Stimulated activated CD8-positive, alpha-beta memory T cell treated with anti-CD3 and anti-CD28 coated beads, Interleukin-7, amount 100 ng/mL, for 1 hour (primary cell): ENCODE measurements around the gene BLTP1.
"Not testable (repeated sequence)": the region's sequence is repeated elsewhere in the genome, so short reads cannot be mapped to it uniquely, and the experiment has no call there.

Experiments used
- DNase-seq, 2 donors: peaks; one replicate each; pipeline ENCODE4 v3.0.0-alpha.2; 2020; ENCODE audit warnings: low read depth in 2 of 2

Gene BLTP1, protein sequence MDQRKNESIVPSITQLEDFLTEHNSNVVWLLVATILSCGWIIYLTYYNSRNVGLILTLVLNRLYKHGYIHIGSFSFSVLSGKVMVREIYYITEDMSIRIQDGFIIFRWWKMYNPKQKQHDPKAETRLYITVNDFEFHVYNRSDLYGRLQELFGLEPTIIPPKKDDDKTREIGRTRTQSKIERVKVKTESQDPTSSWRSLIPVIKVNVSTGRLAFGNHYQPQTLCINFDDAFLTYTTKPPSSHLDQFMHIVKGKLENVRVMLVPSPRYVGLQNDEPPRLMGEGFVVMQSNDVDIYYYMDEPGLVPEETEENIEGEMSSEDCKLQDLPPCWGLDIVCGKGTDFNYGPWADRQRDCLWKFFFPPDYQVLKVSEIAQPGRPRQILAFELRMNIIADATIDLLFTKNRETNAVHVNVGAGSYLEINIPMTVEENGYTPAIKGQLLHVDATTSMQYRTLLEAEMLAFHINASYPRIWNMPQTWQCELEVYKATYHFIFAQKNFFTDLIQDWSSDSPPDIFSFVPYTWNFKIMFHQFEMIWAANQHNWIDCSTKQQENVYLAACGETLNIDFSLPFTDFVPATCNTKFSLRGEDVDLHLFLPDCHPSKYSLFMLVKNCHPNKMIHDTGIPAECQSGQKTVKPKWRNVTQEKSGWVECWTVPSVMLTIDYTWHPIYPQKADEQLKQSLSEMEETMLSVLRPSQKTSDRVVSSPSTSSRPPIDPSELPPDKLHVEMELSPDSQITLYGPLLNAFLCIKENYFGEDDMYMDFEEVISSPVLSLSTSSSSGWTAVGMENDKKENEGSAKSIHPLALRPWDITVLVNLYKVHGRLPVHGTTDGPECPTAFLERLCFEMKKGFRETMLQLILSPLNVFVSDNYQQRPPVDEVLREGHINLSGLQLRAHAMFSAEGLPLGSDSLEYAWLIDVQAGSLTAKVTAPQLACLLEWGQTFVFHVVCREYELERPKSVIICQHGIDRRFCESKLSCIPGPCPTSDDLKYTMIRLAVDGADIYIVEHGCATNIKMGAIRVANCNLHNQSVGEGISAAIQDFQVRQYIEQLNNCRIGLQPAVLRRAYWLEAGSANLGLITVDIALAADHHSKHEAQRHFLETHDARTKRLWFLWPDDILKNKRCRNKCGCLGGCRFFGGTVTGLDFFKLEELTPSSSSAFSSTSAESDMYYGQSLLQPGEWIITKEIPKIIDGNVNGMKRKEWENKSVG (N-terminal part only)

DNA sequence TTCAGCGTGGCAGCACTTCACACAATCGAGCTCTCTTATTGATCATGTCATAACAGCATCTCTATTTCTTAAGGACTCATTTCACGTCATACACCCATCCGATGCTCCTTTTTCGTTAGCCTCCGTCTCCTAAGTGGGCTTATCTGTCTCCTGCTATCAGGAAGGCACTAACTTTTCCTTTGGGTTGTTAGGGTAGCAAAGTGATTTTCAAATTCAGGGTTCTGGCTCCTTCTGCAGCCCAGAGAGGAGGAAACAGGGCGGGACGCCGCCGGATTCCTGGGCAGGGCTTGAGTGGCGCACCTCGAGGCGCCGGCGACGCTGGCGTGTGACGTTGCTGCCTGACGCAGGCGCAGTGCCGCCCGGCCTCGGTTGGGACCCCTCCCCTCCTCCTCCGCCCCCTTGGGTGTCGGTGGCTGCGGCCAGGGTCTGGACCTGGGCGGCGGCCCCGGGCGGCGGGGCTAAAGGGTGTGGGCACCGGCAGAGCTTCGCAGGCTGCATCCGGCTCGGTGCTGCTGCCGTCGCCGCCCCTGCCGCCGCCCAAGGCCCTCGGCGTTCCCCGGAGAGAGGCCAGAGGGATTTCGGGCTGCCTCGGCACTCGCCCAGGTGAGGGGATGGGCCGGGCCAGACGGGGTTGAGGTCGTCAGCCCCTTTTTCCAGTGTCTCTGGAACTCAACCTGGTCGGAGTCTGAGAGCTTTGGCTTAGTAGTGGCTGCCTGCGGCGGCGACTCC, at the start of gene BLTP1:
Gene BLTP1, plus strand, starts transcription at position 350 of the 729 bp plus-strand sequence. CDS start 18,317 bp downstream, outside the sequence.
- peak; percentile 72 to 80 for DNase-seq

GRCh38 chr4:122104184-122104583, 47.9 kb upstream of the BLTP1 start:
- no peak for DNase-seq

DNA sequence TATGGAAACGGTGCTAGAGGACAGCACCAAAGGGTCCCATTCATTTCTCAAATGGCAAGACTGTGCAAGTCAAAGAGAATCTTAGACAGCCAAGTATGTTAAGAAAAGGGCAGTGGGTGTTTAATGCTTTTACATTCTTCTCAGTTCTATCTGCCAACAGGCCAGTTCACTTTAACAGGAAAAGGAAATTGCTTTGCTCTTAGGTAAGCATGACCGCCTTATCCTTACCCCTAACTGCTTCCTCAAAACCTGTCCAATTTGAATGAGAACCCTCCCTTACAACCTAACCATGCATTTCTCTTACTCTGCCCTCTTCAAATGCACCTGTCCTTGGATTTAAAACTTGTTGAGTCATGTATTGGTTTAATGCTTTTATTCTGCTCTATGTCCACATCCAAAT, 44.5 kb upstream of the BLTP1 start:
- DNase-seq: no peak

DNA sequence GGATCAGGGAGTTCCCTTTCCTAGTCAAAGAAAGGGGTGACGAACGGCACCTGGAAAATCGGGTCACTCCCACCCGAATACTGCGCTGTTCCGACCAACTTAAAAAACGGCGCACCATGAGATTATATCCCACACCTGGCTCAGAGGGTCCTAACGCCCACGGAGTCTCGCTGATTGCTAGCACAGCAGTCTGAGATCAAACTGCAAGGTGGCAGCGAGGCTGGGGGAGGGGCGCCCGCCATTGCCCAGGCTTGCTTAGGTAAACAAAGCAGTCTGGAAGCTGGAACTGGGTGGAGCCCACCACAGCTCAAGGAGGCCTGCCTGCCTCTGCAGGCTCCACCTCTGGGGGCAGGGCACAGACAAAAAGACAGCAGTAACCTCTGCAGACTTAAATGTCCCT, 41.8 kb upstream of the BLTP1 start:
- not testable (repeated sequence) for DNase-seq

DNA sequence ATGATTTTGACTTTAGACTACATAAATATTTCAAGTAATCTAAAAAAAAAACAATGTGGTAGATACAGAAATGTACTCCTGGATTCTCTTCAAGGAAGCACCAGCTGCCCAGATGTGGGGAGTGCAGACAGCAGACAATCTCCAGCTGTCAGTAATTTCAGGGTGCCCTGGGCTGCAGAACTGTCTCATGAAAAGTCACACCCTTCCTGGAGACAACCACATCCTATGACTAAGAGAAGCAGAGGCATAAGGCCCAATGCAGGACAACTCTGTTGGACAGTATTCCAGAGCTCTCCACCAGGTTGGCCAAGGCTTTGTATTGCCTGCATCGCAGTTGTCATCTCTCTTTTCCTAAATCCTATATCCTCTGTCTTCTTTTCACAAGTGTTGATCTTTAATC, 34.4 kb upstream of the BLTP1 start:
- DNase-seq: no peak

GRCh38 chr4:122118243-122118642, 33.9 kb upstream of the BLTP1 start:
- DNase-seq: no peak

DNA sequence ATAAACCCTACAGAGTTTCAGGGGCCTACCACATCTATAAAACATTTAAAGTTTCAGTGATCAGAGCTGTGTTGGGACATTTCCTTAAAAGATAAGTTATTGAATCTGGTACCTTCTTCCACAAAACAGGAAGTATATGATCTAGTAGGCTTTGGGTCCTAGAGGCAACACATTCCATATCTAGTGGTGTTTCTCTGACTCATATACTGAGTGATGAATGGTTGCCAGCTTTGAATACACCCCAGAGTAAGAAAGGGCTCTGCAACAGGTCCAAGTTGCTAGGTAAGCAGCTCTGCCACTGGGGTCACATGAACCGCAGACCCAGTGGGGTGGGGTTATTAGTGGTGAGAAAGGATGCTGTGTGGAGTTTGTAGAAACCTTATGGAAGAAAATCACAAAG, 32.4 kb upstream of the BLTP1 start:
- no peak for DNase-seq

- no peak for DNase-seq
Measured at GRCh38 chr4:122121593-122121992, 30.5 kb upstream of the BLTP1 start.

- no peak for DNase-seq
Measured at GRCh38 chr4:122122083-122122482, 30.0 kb upstream of the BLTP1 start.

GRCh38 chr4:122129061-122129460, 23.1 kb upstream of the BLTP1 start:
- DNase-seq: no peak

- no peak for DNase-seq
Measured at GRCh38 chr4:122131562-122132157, 20.5 kb upstream of the BLTP1 start.

DNA sequence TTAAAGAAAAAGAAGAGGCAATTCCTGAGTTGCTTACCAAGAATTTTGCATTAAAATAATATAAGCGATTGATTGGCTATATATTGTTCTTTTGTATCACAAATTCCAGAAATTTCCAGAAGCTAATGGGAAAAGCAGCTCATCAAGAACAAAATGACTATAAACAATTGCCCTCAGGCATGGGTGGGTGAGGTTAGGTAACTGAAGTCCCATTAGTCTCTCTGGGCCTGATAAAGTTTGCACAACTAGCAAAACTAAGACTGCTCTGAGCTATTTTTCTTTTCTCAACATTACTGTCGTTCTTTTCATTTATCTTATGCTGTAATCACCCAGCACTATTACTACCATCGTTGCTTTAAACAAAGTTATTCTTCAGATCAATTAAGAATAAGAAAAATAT, 19.2 kb upstream of the BLTP1 start:
- no peak for DNase-seq

- DNase-seq: no peak
Measured at GRCh38 chr4:122139139-122139538, 13.0 kb upstream of the BLTP1 start.

DNA sequence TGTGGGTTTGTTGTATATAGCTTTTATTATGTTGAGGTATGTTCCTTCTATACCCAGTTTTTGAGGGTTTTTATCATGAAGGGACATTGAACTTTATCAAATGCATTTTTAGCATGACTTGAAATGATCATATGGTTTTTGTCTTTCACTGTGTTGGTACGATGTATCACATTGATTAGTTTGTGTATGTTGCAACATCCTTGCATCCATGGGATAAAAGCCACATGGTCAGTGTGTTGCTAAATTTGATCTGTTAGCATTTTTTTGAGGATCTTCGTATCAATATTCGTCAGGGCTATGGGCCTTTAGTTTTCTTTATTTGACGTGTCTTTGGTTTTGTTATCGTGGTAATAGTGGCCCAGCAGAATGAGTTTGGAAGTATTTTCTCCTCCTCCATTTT, 11.3 kb upstream of the BLTP1 start:
- no peak for DNase-seq

DNA sequence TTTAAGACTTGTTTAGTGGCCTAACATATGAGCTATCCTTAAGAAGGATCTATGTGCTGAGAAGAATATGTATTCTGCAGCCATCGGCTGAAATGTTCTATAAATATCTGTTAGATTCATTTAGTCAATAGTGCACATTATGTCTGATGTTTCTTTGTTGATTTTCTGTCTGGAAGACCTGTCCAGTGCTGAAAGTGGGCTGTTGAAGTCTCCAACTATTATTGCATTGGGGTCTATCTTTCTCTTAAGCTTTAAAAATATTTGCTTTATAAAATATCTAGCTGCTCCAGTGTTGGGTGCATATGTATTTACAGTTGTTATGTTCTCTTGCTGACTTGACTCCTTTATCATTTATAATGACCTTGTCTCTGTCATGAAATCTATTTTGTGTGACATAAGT, 9.4 kb upstream of the BLTP1 start:
- DNase-seq: no peak

DNA sequence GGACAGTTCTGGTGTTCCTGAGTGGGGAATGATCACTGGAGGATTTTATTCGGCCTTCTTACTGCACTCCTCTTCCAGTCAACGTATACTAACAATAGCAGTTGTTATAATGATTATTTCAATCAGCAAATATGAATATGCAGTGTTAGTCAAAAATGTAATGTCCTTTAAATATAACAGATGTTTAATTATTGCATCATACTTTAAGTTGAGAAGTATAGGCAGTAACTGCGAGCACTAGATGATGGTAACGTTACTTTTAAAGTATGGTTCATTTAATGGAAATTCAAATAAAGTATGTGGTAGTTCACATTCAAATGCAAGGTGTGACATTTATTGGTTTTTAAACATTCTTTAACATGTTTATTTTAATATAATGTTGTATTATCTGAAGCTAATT, 5.5 kb upstream of the BLTP1 start:
- DNase-seq: no peak

DNA sequence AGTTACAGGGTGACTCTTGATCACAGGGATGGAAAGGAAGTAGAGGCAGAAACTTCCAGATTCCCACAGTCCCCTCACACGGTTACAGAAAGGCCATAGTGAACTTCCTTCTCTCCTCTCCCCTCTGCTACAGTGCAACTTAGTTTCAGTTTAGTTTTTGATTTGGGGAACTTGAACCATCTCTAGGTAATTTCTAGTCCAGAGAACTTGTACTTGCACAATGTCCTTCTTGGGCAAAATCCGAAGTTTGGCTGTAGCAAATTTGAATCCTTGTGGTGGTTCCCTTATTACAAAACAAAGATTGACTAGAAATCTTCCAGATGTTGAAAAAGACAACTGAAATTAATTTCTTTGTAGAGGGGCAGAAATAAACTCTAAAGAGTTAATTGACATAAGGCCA, 1.2 kb upstream of the BLTP1 start:
- DNase-seq: no peak

DNA sequence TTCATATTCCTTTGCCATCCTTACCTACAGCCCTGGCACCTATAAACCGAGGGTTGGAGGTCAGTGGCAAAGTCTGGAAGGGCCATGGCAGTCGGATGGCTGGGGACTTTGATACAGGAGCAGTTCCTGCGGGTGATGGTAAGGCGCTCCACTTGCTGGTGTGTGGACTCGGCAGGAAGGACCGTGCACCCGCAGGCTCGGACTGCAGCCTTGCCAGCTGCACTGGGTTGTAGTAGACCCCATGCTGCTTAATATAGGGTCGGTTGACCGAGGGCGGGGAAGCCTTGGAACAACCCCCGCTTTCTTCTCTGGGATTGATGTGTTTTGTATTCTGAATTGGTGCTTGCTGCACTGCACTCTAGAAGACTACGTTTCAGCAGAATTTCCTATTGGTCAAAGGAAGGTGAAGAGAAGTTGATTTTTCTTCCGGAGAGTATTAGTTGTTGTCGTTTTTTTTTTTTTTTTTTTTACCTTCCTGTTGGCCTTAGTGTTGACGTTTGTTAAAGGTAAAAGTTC, 638 bp downstream of the BLTP1 start:
- DNase-seq: peak in 1 of 2 donors; percentile 7

GRCh38 chr4:122156819-122157218, 4.7 kb downstream of the BLTP1 start:
- DNase-seq: no peak

- DNase-seq: no peak
Measured at GRCh38 chr4:122163301-122163700, 11.2 kb downstream of the BLTP1 start.

GRCh38 chr4:122163767-122164166, 11.6 kb downstream of the BLTP1 start:
- DNase-seq: no peak
